PC-3 (cell line): ENCODE data around the gene SDSL. TPM values are rescaled to one million over a fixed set of nuclear protein-coding genes. Genes with fewer than 3 reads are reported as not detected.

Experiments used
- ATAC-seq: fragments of 200-7000 bp; cut with Tn5 transposase; 2 replicates; pipeline ENCODE4 v1.9.1; 2020; ENCODE audit warnings: mild to moderate bottlenecking, moderate library complexity
- BruUV-seq: library from RNA; stranded (reverse); fragments of 400-500 nt; replicated peaks from 2 replicates; lab custom pipeline; 2021; lab: Mats Ljungman, UMichigan
- CTCF ChIA-PET: fragments of 300-600 bp; sonication (Branson Sonifier 250); formaldehyde crosslinking; loops from one replicate; lab custom pipeline; 2022; ENCODE audit warnings: antibody characterized with exemption; lab: Charles Lee
- POLR2A ChIA-PET: fragments of 300-600 bp; sonication (Branson Sonifier 250); formaldehyde crosslinking; loops from one replicate; lab custom pipeline; 2022; ENCODE audit warnings: antibody characterized with exemption; ENCODE audit not compliant: unreplicated experiment; lab: Charles Lee
- DNase-seq: peaks from one replicate; pipeline ENCODE4 v3.0.0-alpha.2; 2015
- H2AFZ ChIP-seq: fragments of 300-600 bp; sonication (generic); 2 replicates; pipeline ENCODE4 v1.6.0; 2016; ENCODE audit warnings: antibody characterized with exemption, low read length
- H3F3A ChIP-seq: fragments of 300-600 bp; sonication (generic); one replicate; pipeline ENCODE4 v1.6.0; 2017; ENCODE audit warnings: antibody characterized with exemption, low read length, control low read depth, mild to moderate bottlenecking; ENCODE audit not compliant: unreplicated experiment
- H3K27ac ChIP-seq: fragments of 300-600 bp; sonication (generic); 2 replicates; pipeline ENCODE4 v1.5.1; 2016; ENCODE audit warnings: mild to moderate bottlenecking, low read length
- H3K27me3 ChIP-seq: fragments of 300-600 bp; sonication (generic); 2 replicates; pipeline ENCODE4 v1.6.1; 2016; ENCODE audit warnings: low read length, mixed read lengths
- H3K36me3 ChIP-seq: fragments of 300-600 bp; sonication (generic); 2 replicates; pipeline ENCODE4 v1.6.1; 2016; ENCODE audit warnings: low read depth, mixed run types, low read length, mixed read lengths
- H3K4me1 ChIP-seq: fragments of 300-600 bp; sonication (generic); 2 replicates; pipeline ENCODE4 v1.5.1; 2016; ENCODE audit warnings: low read length; ENCODE audit not compliant: insufficient read depth
- H3K4me2 ChIP-seq: fragments of 300-600 bp; sonication (generic); 2 replicates; pipeline ENCODE4 v1.6.0; 2016; ENCODE audit warnings: low read length
- H3K4me3 ChIP-seq: fragments of 300-600 bp; sonication (generic); 2 replicates; pipeline ENCODE4 v1.5.1; 2016; ENCODE audit warnings: mild to moderate bottlenecking, low read length, mixed read lengths
- H3K79me2 ChIP-seq: fragments of 300-600 bp; sonication (generic); 2 replicates; pipeline ENCODE4 v1.6.1; 2017; ENCODE audit warnings: low read length, mixed read lengths
- H3K9ac ChIP-seq: fragments of 300-600 bp; sonication (generic); 2 replicates; pipeline ENCODE4 v1.6.0; 2016; ENCODE audit warnings: mild to moderate bottlenecking, low read length
- H3K9me2 ChIP-seq: fragments of 300-600 bp; sonication (generic); replicated peaks from 2 replicates; pipeline ENCODE4 v1.6.1; 2016; ENCODE audit warnings: mixed run types, low read length, mixed read lengths
- H3K9me3 ChIP-seq: fragments of 300-600 bp; sonication (generic); 2 replicates; pipeline ENCODE4 v1.6.1; 2016; ENCODE audit warnings: low read length, mixed read lengths
- H4K20me1 ChIP-seq: fragments of 300-600 bp; sonication (generic); 2 replicates; pipeline ENCODE4 v1.6.1; 2016; ENCODE audit warnings: low read length, mixed read lengths
- EZH2 ChIP-seq: fragments of 300-600 bp; sonication (generic); IDR thresholded peaks from one replicate; pipeline ENCODE4 v1.6.1; 2017; ENCODE audit warnings: antibody characterized with exemption, mild to moderate bottlenecking, low read length; ENCODE audit not compliant: unreplicated experiment
- EZH2phosphoT487 ChIP-seq: fragments of 300-600 bp; sonication (generic); IDR thresholded peaks from 2 replicates; pipeline ENCODE4 v1.6.1; 2018; ENCODE audit warnings: mild to moderate bottlenecking, antibody characterized with exemption, low read length, borderline replicate concordance
- intact Hi-C: fragments of 100-400 bp; cut with micrococcal nuclease; formaldehyde crosslinking; loops from 2 replicates; pipeline ENCODE4 v1.9.0; 2023
- total RNA-seq: library from RNA; depleted of rRNA; stranded (reverse); fragments of >200 nt; gene quantifications from 2 replicates; pipeline ENCODE4 v1.2.3, GENCODE V29; 2014
- TF ChIP-seq, protein P1 (sequence below): fragments of 300-600 bp; sonication (generic); conservative IDR thresholded peaks from 2 replicates; pipeline ENCODE4 v1.5.1; 2017; ENCODE audit warnings: antibody characterized with exemption, low read depth, mild to moderate bottlenecking, low read length

The SDSL gene
- total RNA-seq, 1 experiment from 2014 or later, result 14.0 TPM

DNA sequence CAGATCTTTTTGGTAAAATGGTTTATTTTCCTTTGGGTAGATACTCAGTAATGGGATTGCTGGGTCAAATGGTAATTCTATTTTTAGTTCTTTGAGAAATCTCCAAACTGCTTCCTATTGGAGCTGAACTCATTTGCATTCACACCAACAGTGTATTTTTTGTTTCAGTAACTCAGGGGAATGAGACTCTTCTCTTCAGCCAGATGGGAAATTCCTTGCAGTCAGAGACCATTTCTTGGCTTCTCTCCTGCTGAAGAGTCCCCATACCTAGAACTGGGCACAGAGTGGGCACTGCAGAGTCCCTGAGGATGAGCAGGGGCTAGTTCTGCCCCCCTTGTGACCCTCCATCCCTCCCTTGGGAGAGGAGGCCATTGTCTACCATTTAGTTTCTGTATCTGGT lies 10.8 kb downstream of the SDSL start:
- Histone ChIP-seq H3K9ac (no peak overlapping the region), H3K27me3 (no peaks in the 10 kb centered on the region), H3K36me3 (no peaks in the 10 kb centered on the region), H3K4me2 (no peak overlapping the region), H3K79me2 (no peaks in the 10 kb centered on the region), H3K9me3 (no peaks in the 10 kb centered on the region), H3K9me2 (no peaks in the 10 kb centered on the region), H3K4me3 (no peak overlapping the region), H2AFZ (no peak overlapping the region), H3F3A (no peaks in the 10 kb centered on the region), H4K20me1 (no peaks in the 10 kb centered on the region), H3K27ac (no peak overlapping the region), H3K4me1 (no peaks in the 10 kb centered on the region)
- no peak for ATAC-seq
- TF ChIP-seq EZH2, result no peak
- no peak for TF ChIP-seq EZH2phosphoT487
- TF ChIP-seq, protein P1, sequence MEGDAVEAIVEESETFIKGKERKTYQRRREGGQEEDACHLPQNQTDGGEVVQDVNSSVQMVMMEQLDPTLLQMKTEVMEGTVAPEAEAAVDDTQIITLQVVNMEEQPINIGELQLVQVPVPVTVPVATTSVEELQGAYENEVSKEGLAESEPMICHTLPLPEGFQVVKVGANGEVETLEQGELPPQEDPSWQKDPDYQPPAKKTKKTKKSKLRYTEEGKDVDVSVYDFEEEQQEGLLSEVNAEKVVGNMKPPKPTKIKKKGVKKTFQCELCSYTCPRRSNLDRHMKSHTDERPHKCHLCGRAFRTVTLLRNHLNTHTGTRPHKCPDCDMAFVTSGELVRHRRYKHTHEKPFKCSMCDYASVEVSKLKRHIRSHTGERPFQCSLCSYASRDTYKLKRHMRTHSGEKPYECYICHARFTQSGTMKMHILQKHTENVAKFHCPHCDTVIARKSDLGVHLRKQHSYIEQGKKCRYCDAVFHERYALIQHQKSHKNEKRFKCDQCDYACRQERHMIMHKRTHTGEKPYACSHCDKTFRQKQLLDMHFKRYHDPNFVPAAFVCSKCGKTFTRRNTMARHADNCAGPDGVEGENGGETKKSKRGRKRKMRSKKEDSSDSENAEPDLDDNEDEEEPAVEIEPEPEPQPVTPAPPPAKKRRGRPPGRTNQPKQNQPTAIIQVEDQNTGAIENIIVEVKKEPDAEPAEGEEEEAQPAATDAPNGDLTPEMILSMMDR, result no peak
- no peak for DNase-seq
- ChIA-PET POLR2A (no interaction called here), CTCF (no interaction called here)
- BruUV-seq, result no TSS peak
- intact Hi-C loops, result no loop called here

- no peak for DNase-seq
- Histone ChIP-seq H3K27ac (no peak overlapping the region), H3K9me2 (no peaks in the 10 kb centered on the region), H3K27me3 (no peaks in the 10 kb centered on the region), H3K36me3 (no peaks in the 10 kb centered on the region), H3K79me2 (no peaks in the 10 kb centered on the region), H3K4me1 (no peaks in the 10 kb centered on the region), H3K4me3 (no peak overlapping the region), H2AFZ (no peak overlapping the region), H3K4me2 (no peak overlapping the region), H3K9ac (no peak overlapping the region), H3F3A (no peaks in the 10 kb centered on the region), H4K20me1 (no peaks in the 10 kb centered on the region), H3K9me3 (no peaks in the 10 kb centered on the region)
- ATAC-seq, result no peak
- TF ChIP-seq EZH2phosphoT487, result no peak
- TF ChIP-seq EZH2, result no peak
- TF ChIP-seq, protein P1, result no peak
- BruUV-seq, result no TSS peak
- ChIA-PET POLR2A (no interaction called here), CTCF (no interaction called here)
- intact Hi-C loops, result no loop called here
Observed at GRCh38 chr12:113435367-113435766, 13.2 kb downstream of the SDSL start.

GRCh38 chr12:113436586-113436985 lies 14.4 kb downstream of the SDSL start:
- no peak overlapping the region for H3K27ac ChIP-seq
- no TSS peak for BruUV-seq
- no peaks in the 10 kb centered on the region for H3K36me3 ChIP-seq
- intact Hi-C loops, result no loop called here
- TF ChIP-seq EZH2, result no peak
- TF ChIP-seq, protein P1, result no peak
- no peak for TF ChIP-seq EZH2phosphoT487
- no peak overlapping the region for H3K4me2 ChIP-seq
- no peak overlapping the region for H2AFZ ChIP-seq
- ChIA-PET CTCF (no interaction called here), POLR2A (no interaction called here)
- no peak for DNase-seq
- no peak for ATAC-seq
- no peak overlapping the region for H3K9ac ChIP-seq
- no peaks in the 10 kb centered on the region for H3K9me2 ChIP-seq
- no peak overlapping the region for H3K4me3 ChIP-seq
- H3K79me2 ChIP-seq, result no peaks in the 10 kb centered on the region
- no peaks in the 10 kb centered on the region for H3K9me3 ChIP-seq
- H3K27me3 ChIP-seq, result no peaks in the 10 kb centered on the region
- no peaks in the 10 kb centered on the region for H3K4me1 ChIP-seq
- no peaks in the 10 kb centered on the region for H4K20me1 ChIP-seq
- H3F3A ChIP-seq, result no peaks in the 10 kb centered on the region
